Activated CD8-positive, alpha-beta memory T cell treated with anti-CD3 and anti-CD28 coated beads, Interleukin-2, amount 10 ng/mL, durations not matched to agents 7 days and 5 days (primary cell): ENCODE data around the gene SRSF4. TPM values are rescaled to one million over a fixed set of nuclear protein-coding genes. Genes with fewer than 3 reads are reported as not detected.

Experiments used
- ATAC-seq: fragments of 150-1000 bp; cut with Tn5 transposase; one replicate; pipeline ENCODE4 v1.10.0; 2021; ENCODE audit warnings: moderate library complexity
- CTCF ChIA-PET: fragments of 350-600 bp; sonication (Branson Sonifier 250); formaldehyde crosslinking; loops from one replicate; lab custom pipeline; 2021; ENCODE audit warnings: antibody characterized with exemption; lab: Charles Lee
- DNase-seq: peaks from one replicate; pipeline ENCODE4 v3.0.0-alpha.2; 2020
- H3K27ac Mint-ChIP-seq: one replicate; pipeline ENCODE4 v1.8.0; 2021; ENCODE audit warnings: mild to moderate bottlenecking, mixed read lengths
- H3K27me3 Mint-ChIP-seq: one replicate; pipeline ENCODE4 v1.8.0; 2021; ENCODE audit warnings: mixed read lengths
- H3K36me3 Mint-ChIP-seq: one replicate; pipeline ENCODE4 v1.8.0; 2021; ENCODE audit warnings: mild to moderate bottlenecking, mixed read lengths
- H3K4me1 Mint-ChIP-seq: one replicate; pipeline ENCODE4 v1.8.0; 2021; ENCODE audit warnings: mixed read lengths
- H3K4me3 Mint-ChIP-seq: one replicate; pipeline ENCODE4 v1.8.0; 2021; ENCODE audit warnings: mild to moderate bottlenecking, moderate library complexity, mixed read lengths
- H3K9me3 Mint-ChIP-seq: one replicate; pipeline ENCODE4 v1.8.0; 2022; ENCODE audit warnings: low read depth, mixed read lengths
- total RNA-seq, 2 experiments: library from RNA; stranded (reverse); gene quantifications; one replicate each; pipeline ENCODE4 v1.2.3, GENCODE V29; 2021

SRSF4 gene
- total RNA-seq, 2 experiments from 2014 or later: 145 to 147 TPM

- no peak for DNase-seq
- Mint-ChIP-seq H3K27me3 (no peaks in the 10 kb centered on the region), H3K4me1 (no peaks in the 10 kb centered on the region), H3K27ac (no peak overlapping the region), H3K4me3 (no peak overlapping the region), H3K36me3 (peaks cover 16% of the 10 kb centered on the region), H3K9me3 (no peaks in the 10 kb centered on the region)
- CTCF ChIA-PET: no interaction called here
- no peak for ATAC-seq
These were observed 29.7 kb upstream of the SRSF4 start for GRCh38 chr1:29211086-29212030.

DNA sequence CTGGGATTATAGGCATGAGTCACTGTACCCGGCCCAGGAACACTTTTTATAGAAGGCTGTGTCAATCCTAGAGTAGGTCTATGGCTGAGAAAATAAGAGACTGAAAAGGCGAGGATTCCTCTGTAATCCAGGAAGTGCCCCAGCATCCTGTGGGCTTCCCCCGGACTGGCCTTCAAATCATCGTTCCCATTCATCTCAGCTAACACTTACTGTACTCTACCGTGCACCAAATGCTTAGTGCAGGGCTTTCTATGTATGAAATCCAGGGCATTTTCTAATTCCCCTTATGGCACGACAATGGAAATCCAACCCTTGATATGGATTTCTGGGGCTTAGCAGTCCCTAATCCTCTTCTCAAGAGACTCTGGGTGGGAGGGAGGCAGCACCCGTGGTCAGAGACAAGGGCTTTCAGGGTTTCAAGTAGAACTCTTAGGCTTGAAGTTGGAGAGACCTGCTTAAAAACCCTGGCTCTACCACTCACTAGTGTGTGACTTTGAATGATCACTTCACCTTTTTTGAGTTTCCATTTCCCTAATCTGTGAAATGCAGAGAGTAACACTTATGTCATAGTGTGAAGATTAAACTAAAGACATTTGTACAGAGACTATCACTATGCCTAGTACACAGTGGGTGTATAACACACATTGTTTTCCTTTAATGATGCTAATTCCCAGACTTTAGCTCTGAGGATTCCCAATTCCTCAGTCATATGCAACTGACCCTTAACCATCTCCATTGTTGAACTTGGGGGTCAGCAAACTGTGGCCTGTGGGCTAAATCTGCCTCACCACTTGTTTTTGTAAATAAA lies 28.8 kb upstream of the SRSF4 start:
- DNase-seq (no peak), ATAC-seq (peak; percentile 45)
- H3K9me3 Mint-ChIP-seq: no peaks in the 10 kb centered on the region
- H3K4me3 Mint-ChIP-seq: no peak overlapping the region
- H3K27ac Mint-ChIP-seq: peak overlapping the region; percentile 44
- H3K4me1 Mint-ChIP-seq: no peaks in the 10 kb centered on the region
- H3K36me3 Mint-ChIP-seq: peaks cover 17% of the 10 kb centered on the region
- CTCF ChIA-PET: no interaction called here
- no peaks in the 10 kb centered on the region for H3K27me3 Mint-ChIP-seq

DNA sequence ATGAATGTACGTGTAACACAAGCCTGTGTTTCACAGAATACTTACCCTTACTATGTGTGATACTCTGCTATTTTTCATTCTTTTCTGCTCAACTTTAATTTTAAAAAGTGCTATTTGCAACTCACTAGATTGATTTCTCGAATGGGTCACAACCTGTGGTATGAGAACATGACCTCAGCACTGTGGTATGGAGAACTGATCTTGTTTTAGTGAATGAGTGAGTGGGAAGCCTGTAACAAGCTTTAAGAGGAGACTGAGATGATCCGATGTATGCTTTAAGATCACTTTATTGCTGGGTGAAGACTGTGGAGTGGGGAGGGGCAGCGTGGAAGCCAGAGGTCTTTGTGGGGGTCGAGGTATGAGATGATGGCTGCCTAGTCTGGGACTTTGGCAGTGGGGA lies 27.5 kb upstream of the SRSF4 start:
- CTCF ChIA-PET: no interaction called here
- no peak overlapping the region for H3K4me3 Mint-ChIP-seq
- H3K36me3 Mint-ChIP-seq: peaks cover 12% of the 10 kb centered on the region
- no peak overlapping the region for H3K27ac Mint-ChIP-seq
- no peaks in the 10 kb centered on the region for H3K27me3 Mint-ChIP-seq
- H3K4me1 Mint-ChIP-seq: no peaks in the 10 kb centered on the region
- no peaks in the 10 kb centered on the region for H3K9me3 Mint-ChIP-seq
- no peak for ATAC-seq
- DNase-seq: no peak

DNA sequence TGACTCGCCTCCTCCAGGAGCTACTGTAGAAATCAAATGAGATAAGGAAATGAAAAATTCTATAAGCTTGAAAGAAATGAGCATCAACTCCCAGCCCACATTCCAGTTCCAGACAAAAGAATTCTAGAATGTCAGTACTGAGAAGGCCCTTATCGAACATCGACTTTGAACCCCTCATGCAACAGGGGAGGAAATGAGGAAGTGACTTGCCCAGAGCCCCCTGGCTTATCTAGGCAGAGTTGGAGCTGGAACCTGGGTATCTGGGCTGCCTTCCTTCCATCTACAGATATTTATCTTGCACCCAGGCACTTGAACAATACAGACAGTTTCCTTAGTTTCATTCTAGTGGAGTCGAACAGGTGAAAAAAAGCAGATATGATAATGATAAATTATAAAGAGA lies 26.7 kb upstream of the SRSF4 start:
- H3K36me3 Mint-ChIP-seq: peaks cover 9% of the 10 kb centered on the region
- H3K4me3 Mint-ChIP-seq: no peak overlapping the region
- no peak for DNase-seq
- no peaks in the 10 kb centered on the region for H3K9me3 Mint-ChIP-seq
- no peak for ATAC-seq
- no peaks in the 10 kb centered on the region for H3K4me1 Mint-ChIP-seq
- no peaks in the 10 kb centered on the region for H3K27me3 Mint-ChIP-seq
- CTCF ChIA-PET: interaction anchor here (1.4 kb wide), 1 partner anchor 11 kb away, joined by 3 read pairs; no protein-coding TSS in a partner anchor
- no peak overlapping the region for H3K27ac Mint-ChIP-seq

DNA sequence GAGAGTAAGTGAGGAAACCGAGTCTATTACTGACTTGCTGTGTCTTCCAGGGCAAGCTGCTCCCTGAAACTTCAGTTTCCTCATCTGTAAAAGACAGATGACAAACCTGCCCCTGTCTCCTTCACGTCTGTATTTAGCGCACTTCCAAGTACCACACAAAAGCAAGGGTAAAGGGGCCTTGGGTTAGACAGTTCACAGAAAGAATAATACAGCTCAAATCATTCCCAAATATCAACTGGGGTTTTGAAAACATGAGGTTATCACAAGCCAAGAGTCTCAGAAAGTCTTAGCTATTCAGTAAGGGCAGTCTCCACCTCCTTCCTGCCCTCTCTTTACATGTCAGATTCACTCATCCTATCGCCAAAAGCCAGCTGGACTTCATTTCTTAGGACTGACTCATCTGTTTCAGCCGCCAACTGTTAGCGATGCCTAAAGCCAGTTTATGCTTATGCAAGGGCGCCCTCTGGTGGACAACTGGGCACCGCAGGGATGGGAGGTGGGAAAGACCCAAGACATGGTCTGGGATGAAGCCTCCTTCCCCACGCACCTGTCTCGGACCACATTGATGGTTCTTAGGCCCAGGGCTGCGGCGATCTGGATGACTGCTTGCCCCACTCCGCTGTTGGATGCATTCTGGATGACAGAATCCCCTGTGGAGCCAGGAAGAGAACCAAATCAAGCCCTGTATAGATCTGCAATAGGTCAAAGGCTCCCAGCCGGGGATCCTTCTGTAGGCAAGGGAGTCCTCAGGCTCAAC lies 21.1 kb upstream of the SRSF4 start:
- Mint-ChIP-seq H3K4me3 (no peak overlapping the region), H3K4me1 (peaks cover 20% of the 10 kb centered on the region), H3K9me3 (no peaks in the 10 kb centered on the region), H3K27ac (peak overlapping the region; percentile 71), H3K36me3 (peaks cover 2% of the 10 kb centered on the region), H3K27me3 (no peaks in the 10 kb centered on the region)
- ATAC-seq (peak; percentile 96), DNase-seq (peak; percentile 93)
- CTCF ChIA-PET: interaction anchor here (0.6 to 10.4 kb wide), 40 partner anchors 9 to 531 kb away, joined by 3 to 247 read pairs (median 4); partner anchors contain the start of gene SRSF4

GRCh38 chr1:29202053-29202452 lies 20.4 kb upstream of the SRSF4 start:
- CTCF ChIA-PET: interaction anchor here (0.6 to 10.4 kb wide), 36 partner anchors 9 to 449 kb away, joined by 3 to 247 read pairs (median 4); partner anchors contain the start of gene SRSF4
- Mint-ChIP-seq H3K27me3 (no peaks in the 10 kb centered on the region), H3K4me3 (no peak overlapping the region), H3K4me1 (peaks cover 20% of the 10 kb centered on the region), H3K9me3 (no peaks in the 10 kb centered on the region), H3K27ac (peak overlapping the region; percentile 71), H3K36me3 (peaks cover 2% of the 10 kb centered on the region)
- DNase-seq (no peak), ATAC-seq (no peak)

DNA sequence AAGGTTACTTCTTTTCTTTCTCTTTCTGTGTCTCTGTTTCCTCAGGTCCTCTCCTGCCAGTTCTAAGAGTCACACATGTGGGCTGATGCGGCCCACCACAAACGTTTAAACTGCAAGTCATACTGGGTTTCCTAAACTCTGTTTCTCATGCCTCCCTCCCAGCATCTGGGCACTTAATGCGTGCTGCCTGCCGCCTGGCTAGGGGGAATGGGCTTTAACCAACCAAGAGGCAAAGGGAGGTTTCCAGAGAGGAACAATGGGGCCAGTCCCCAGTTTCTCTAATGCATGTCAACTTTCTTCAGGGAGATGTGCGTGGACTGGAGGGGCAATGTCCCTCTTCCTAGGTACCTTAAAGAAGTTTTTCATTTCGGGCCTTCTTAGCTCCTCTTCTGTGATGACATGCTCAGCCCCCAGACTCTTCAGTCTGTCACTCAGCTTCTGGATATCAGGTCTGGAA lies 19.9 kb upstream of the SRSF4 start:
- Mint-ChIP-seq H3K9me3 (no peaks in the 10 kb centered on the region), H3K4me1 (peaks cover 20% of the 10 kb centered on the region), H3K4me3 (no peak overlapping the region), H3K36me3 (peaks cover 2% of the 10 kb centered on the region), H3K27ac (peak overlapping the region; percentile 71), H3K27me3 (no peaks in the 10 kb centered on the region)
- ATAC-seq: no peak
- DNase-seq: peak; percentile 55
- CTCF ChIA-PET: interaction anchor here (0.6 to 10.4 kb wide), 22 partner anchors 9 to 426 kb away, joined by 3 to 247 read pairs (median 6); partner anchors contain the start of gene SRSF4

DNA sequence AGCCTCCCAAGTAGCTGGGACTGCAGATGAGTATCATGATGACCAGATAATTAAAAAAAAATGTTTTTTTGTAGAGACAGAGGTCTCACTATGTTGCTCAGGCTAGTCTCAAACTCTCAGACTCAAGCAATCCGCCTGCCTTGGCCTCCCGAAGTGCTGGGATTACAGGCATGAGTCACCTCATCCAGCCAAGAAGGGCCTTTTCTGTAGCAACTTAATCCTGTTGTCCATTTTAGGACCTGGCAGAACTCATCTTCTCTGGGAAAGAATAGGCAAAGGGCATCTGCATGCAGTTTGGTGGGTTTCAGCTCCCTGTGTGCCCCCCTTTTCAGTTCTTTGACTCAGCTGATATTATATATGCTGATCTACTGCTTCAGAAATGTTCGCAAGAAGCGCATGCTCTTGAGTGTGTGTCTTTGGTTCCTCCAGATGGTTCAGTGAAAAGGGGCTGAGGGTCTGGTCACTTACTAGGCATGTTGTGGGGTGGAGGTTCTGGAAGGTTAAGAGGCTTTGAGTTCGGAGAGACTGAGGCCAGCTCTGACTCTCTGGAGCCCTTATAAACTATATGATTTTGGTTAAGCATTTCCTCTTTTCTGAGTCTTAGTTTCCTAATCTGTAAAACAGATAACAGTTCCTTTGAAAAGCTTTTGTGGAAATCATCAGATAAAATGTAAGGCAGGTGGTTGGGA lies 19.4 kb upstream of the SRSF4 start:
- Mint-ChIP-seq H3K27me3 (no peaks in the 10 kb centered on the region), H3K9me3 (no peaks in the 10 kb centered on the region), H3K27ac (peak overlapping the region; percentile 58), H3K36me3 (peaks cover 2% of the 10 kb centered on the region), H3K4me1 (peaks cover 20% of the 10 kb centered on the region), H3K4me3 (no peak overlapping the region)
- ATAC-seq (no peak), DNase-seq (no peak)
- CTCF ChIA-PET: interaction anchor here (0.6 to 10.4 kb wide), 10 partner anchors 8 to 426 kb away, joined by 3 to 247 read pairs (median 6); partner anchors contain the start of gene SRSF4

- H3K4me1 Mint-ChIP-seq: peaks cover 20% of the 10 kb centered on the region
- DNase-seq (no peak), ATAC-seq (no peak)
- H3K27me3 Mint-ChIP-seq: no peaks in the 10 kb centered on the region
- H3K9me3 Mint-ChIP-seq: no peaks in the 10 kb centered on the region
- CTCF ChIA-PET: interaction anchor here (0.6 to 10.4 kb wide), 20 partner anchors 10 to 1266 kb away, joined by 3 to 247 read pairs (median 3); partner anchors contain the start of genes SRSF4 and TMEM200B
- H3K4me3 Mint-ChIP-seq: no peak overlapping the region
- H3K27ac Mint-ChIP-seq: no peak overlapping the region
- H3K36me3 Mint-ChIP-seq: peaks cover 1% of the 10 kb centered on the region
These were observed 16.3 kb upstream of the SRSF4 start for GRCh38 chr1:29197993-29198392.

GRCh38 chr1:29197590-29197924 lies 15.9 kb upstream of the SRSF4 start:
- ATAC-seq (peak; percentile 85), DNase-seq (peak; percentile 62)
- Mint-ChIP-seq H3K36me3 (peaks cover 1% of the 10 kb centered on the region), H3K4me1 (peaks cover 17% of the 10 kb centered on the region), H3K4me3 (no peak overlapping the region), H3K9me3 (no peaks in the 10 kb centered on the region), H3K27me3 (no peaks in the 10 kb centered on the region), H3K27ac (peak overlapping the region; percentile 15)
- CTCF ChIA-PET: interaction anchor here (0.6 to 10.4 kb wide), 22 partner anchors 10 to 1265 kb away, joined by 3 to 247 read pairs (median 4); partner anchors contain the start of genes SRSF4 and TMEM200B

- ATAC-seq: no peak
- peak overlapping the region; percentile 15 for H3K27ac Mint-ChIP-seq
- no peak overlapping the region for H3K4me3 Mint-ChIP-seq
- no peaks in the 10 kb centered on the region for H3K27me3 Mint-ChIP-seq
- no peaks in the 10 kb centered on the region for H3K9me3 Mint-ChIP-seq
- peaks cover 12% of the 10 kb centered on the region for H3K4me1 Mint-ChIP-seq
- peaks cover 1% of the 10 kb centered on the region for H3K36me3 Mint-ChIP-seq
- no peak for DNase-seq
- CTCF ChIA-PET: interaction anchor here (0.8 to 10.4 kb wide), 21 partner anchors 10 to 436 kb away, joined by 3 to 247 read pairs (median 4); partner anchors contain the start of genes SRSF4 and TMEM200B
These were observed 15.3 kb upstream of the SRSF4 start for GRCh38 chr1:29196863-29197589.
